ENCODE data around the gene FMO5.

FMO5 gene

DNA sequence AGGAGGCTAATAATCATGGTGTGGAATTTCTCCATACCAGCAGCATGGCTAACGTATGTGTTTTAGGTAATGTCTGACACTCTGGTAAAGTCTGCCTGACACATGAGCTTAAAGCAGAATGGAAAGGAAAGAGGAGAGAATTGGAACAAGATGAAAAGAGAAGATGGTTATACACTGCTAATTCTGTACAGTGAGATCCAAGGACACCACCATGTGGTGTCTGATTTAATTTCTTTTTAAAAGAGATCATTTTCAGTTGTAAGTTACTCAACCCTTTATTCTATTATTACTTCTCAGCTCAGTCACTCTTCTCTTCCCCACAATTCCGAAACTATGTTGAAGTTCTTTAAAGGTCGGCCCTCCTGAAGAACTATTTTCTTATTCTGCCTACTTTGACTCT lies 68.5 kb downstream of the FMO5 start:
- H2AK5ac ChIP-seq (ENCODE audit: low read length) = no peak overlapping the region
- no peak overlapping the region for H3K14ac ChIP-seq (ENCODE audit: low read length)
- WGBS (ENCODE audit: extremely low coverage, insufficient coverage, insufficient read length) = no CpG with 5 or more reads among the region's 3 CpGs
- no peak overlapping the region for H4K12ac ChIP-seq (ENCODE audit: low read depth, low read length)
- H2BK5ac ChIP-seq (ENCODE audit: low read depth, low read length, poor library complexity) = no peak overlapping the region
- no peak overlapping the region for H3K4ac ChIP-seq (ENCODE audit: low read depth, low read length)
- H3K4me3 ChIP-seq (ENCODE audit: low read depth, low read length) = no peak overlapping the region
- no peak overlapping the region for H2BK120ac ChIP-seq (ENCODE audit: insufficient read depth, low read length, poor library complexity)
- DNase-seq = peak in 1 of 2 donors; percentile 55
- H3K4me1 ChIP-seq (ENCODE audit: control insufficient read depth in 1 of 2, insufficient read depth in 2 of 2, low read length in 2 of 2) = no peaks in the 10 kb centered on the region
- H3K9ac ChIP-seq (ENCODE audit: low read length) = no peak overlapping the region
- H3K36me3 ChIP-seq (ENCODE audit: control insufficient read depth in 1 of 2, insufficient read depth in 2 of 2, low read length in 2 of 2) = peaks cover 0 to 22% of the 10 kb centered on the region in 2 experiments
- no peak overlapping the region for H3K18ac ChIP-seq (ENCODE audit: low read length)
- no peak overlapping the region for H2AFZ ChIP-seq (ENCODE audit: insufficient read depth, low read length, poor library complexity)
- H3K9me3 ChIP-seq (ENCODE audit: insufficient read depth, low read depth, low read length) = no peaks in the 10 kb centered on the region
- H3K27ac ChIP-seq (ENCODE audit: low read depth, low read length) = no peak overlapping the region
- H4K8ac ChIP-seq (ENCODE audit: low read depth, low read length) = no peak overlapping the region
- H3K4me2 ChIP-seq (ENCODE audit: low read length) = no peak overlapping the region
- no peaks in the 10 kb centered on the region for H3K79me2 ChIP-seq (ENCODE audit: control insufficient read depth, insufficient read depth, low read length, poor library complexity)
- no peaks in the 10 kb centered on the region for H3K27me3 ChIP-seq (ENCODE audit: insufficient read depth, low read length)
- H2BK12ac ChIP-seq (ENCODE audit: low read length) = no peak overlapping the region
- no peak overlapping the region for H4K91ac ChIP-seq (ENCODE audit: low read depth, low read length)
- no peak overlapping the region for H3K23ac ChIP-seq (ENCODE audit: low read length)
- H3K79me1 ChIP-seq (ENCODE audit: low read length) = no peaks in the 10 kb centered on the region

DNA sequence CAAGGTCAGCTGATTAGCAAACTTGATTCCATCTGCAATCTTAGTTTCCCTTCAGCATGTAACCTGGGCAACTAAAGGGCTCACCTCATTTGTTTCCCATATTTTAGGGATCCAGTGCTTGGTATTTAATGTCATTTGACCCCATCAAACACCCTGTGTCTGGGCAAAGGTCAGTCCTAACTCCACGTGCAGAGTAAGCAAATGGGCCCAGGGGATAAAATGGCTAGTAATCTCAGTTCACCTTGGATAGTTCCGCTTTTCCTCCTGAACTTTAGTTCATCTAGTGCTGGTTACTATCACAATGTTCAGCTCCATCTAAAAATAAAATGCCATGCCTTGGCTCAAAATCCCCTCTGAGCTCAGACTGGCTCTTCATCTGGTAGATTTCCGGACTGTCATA lies 72.4 kb downstream of the FMO5 start:
- H3K4me1 ChIP-seq (ENCODE audit: control insufficient read depth in 1 of 2, insufficient read depth in 2 of 2, low read length in 2 of 2) = no peaks in the 10 kb centered on the region
- no peaks in the 10 kb centered on the region for H3K79me1 ChIP-seq (ENCODE audit: low read length)
- H3K27me3 ChIP-seq (ENCODE audit: insufficient read depth, low read length) = no peaks in the 10 kb centered on the region
- no peaks in the 10 kb centered on the region for H3K9me3 ChIP-seq (ENCODE audit: insufficient read depth, low read depth, low read length)
- no peak overlapping the region for H3K9ac ChIP-seq (ENCODE audit: low read length)
- no peak overlapping the region for H3K18ac ChIP-seq (ENCODE audit: low read length)
- H3K14ac ChIP-seq (ENCODE audit: low read length) = no peak overlapping the region
- no peak overlapping the region for H3K27ac ChIP-seq (ENCODE audit: low read depth, low read length)
- H4K91ac ChIP-seq (ENCODE audit: low read depth, low read length) = no peak overlapping the region
- H3K4me3 ChIP-seq (ENCODE audit: low read depth, low read length) = no peak overlapping the region
- no peak overlapping the region for H2BK12ac ChIP-seq (ENCODE audit: low read length)
- no peak overlapping the region for H3K23ac ChIP-seq (ENCODE audit: low read length)
- H2BK5ac ChIP-seq (ENCODE audit: low read depth, low read length, poor library complexity) = no peak overlapping the region
- H4K12ac ChIP-seq (ENCODE audit: low read depth, low read length) = no peak overlapping the region
- WGBS (ENCODE audit: extremely low coverage, insufficient coverage, insufficient read length) = no CpG with 5 or more reads among the region's 3 CpGs
- no peak overlapping the region for H2AK5ac ChIP-seq (ENCODE audit: low read length)
- no peak overlapping the region for H2AFZ ChIP-seq (ENCODE audit: insufficient read depth, low read length, poor library complexity)
- no peak for DNase-seq
- no peak overlapping the region for H3K4ac ChIP-seq (ENCODE audit: low read depth, low read length)
- H3K79me2 ChIP-seq (ENCODE audit: control insufficient read depth, insufficient read depth, low read length, poor library complexity) = no peaks in the 10 kb centered on the region
- no peak overlapping the region for H3K4me2 ChIP-seq (ENCODE audit: low read length)
- no peak overlapping the region for H2BK120ac ChIP-seq (ENCODE audit: insufficient read depth, low read length, poor library complexity)
- H4K8ac ChIP-seq (ENCODE audit: low read depth, low read length) = no peak overlapping the region
- peaks cover 0 to 1% of the 10 kb centered on the region in 2 experiments for H3K36me3 ChIP-seq (ENCODE audit: control insufficient read depth in 1 of 2, insufficient read depth in 2 of 2, low read length in 2 of 2)

DNA sequence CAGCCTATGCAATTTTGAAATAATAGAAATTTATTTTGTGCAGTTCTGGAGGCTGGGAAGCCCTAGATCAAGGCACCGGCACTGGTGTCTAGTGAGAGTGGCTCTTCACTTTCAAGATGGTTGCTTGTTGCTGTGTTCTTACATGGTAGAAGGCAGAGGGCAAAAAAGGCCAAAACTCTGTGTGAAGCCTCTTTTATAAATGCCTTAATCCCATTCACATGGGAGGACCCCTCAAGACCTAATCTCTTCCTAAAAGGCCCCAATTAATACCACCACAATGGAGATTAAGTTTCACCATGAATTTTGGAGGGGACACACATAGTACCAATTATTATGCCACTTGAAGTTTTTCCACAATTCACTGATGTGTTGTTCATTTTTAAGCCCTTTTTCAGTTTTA lies 73.9 kb downstream of the FMO5 start:
- Histone ChIP-seq H3K79me2 (ENCODE audit: control insufficient read depth, insufficient read depth, low read length, poor library complexity) (no peaks in the 10 kb centered on the region), H3K18ac (ENCODE audit: low read length) (no peak overlapping the region), H4K12ac (ENCODE audit: low read depth, low read length) (no peak overlapping the region), H3K4me3 (ENCODE audit: low read depth, low read length) (no peak overlapping the region), H3K4me1 (ENCODE audit: control insufficient read depth in 1 of 2, insufficient read depth in 2 of 2, low read length in 2 of 2) (no peaks in the 10 kb centered on the region), H3K36me3 (ENCODE audit: control insufficient read depth in 1 of 2, insufficient read depth in 2 of 2, low read length in 2 of 2) (no peaks in the 10 kb centered on the region), H3K4ac (ENCODE audit: low read depth, low read length) (no peak overlapping the region), H3K79me1 (ENCODE audit: low read length) (no peaks in the 10 kb centered on the region), H3K9ac (ENCODE audit: low read length) (no peak overlapping the region), H2AFZ (ENCODE audit: insufficient read depth, low read length, poor library complexity) (no peak overlapping the region), H3K27me3 (ENCODE audit: insufficient read depth, low read length) (no peaks in the 10 kb centered on the region), H4K91ac (ENCODE audit: low read depth, low read length) (no peak overlapping the region), H2BK12ac (ENCODE audit: low read length) (no peak overlapping the region), H3K14ac (ENCODE audit: low read length) (no peak overlapping the region), H2AK5ac (ENCODE audit: low read length) (no peak overlapping the region), H2BK120ac (ENCODE audit: insufficient read depth, low read length, poor library complexity) (no peak overlapping the region), H3K23ac (ENCODE audit: low read length) (no peak overlapping the region), H4K8ac (ENCODE audit: low read depth, low read length) (no peak overlapping the region), H3K4me2 (ENCODE audit: low read length) (no peak overlapping the region), H3K27ac (ENCODE audit: low read depth, low read length) (no peak overlapping the region), H2BK5ac (ENCODE audit: low read depth, low read length, poor library complexity) (no peak overlapping the region), H3K9me3 (ENCODE audit: insufficient read depth, low read depth, low read length) (no peaks in the 10 kb centered on the region)
- WGBS (ENCODE audit: extremely low coverage, insufficient coverage, insufficient read length) = no CpG with 5 or more reads among the region's 1 CpG
- DNase-seq = no peak

DNA sequence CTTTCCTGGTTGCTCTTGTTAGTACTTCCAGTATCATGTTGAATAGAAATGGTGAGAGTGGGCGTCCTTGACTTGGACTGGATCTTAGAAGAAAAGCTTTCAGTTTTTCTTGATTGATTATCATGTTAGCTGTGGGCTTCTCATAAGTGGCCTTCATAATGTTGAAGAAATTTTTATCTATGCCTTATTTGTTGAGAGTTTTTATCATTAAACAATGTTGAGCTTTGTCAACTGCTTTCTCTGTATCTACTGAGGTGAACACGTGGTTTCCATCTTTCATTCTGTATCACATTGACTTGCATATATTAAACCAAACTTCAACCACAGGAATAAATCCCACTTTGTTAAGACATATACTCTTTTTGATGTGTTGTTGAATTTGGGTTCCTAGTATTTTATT lies 82.3 kb downstream of the FMO5 start:
- Histone ChIP-seq H3K9me3 (ENCODE audit: insufficient read depth, low read depth, low read length) (no peaks in the 10 kb centered on the region), H4K8ac (ENCODE audit: low read depth, low read length) (no peak overlapping the region), H3K4me3 (ENCODE audit: low read depth, low read length) (no peak overlapping the region), H3K36me3 (ENCODE audit: control insufficient read depth in 1 of 2, insufficient read depth in 2 of 2, low read length in 2 of 2) (no peaks in the 10 kb centered on the region), H3K4me2 (ENCODE audit: low read length) (no peak overlapping the region), H2BK5ac (ENCODE audit: low read depth, low read length, poor library complexity) (no peak overlapping the region), H3K14ac (ENCODE audit: low read length) (no peak overlapping the region), H3K18ac (ENCODE audit: low read length) (no peak overlapping the region), H3K27ac (ENCODE audit: low read depth, low read length) (no peak overlapping the region), H3K79me2 (ENCODE audit: control insufficient read depth, insufficient read depth, low read length, poor library complexity) (no peaks in the 10 kb centered on the region), H3K27me3 (ENCODE audit: insufficient read depth, low read length) (no peaks in the 10 kb centered on the region), H4K12ac (ENCODE audit: low read depth, low read length) (no peak overlapping the region), H4K91ac (ENCODE audit: low read depth, low read length) (no peak overlapping the region), H2AK5ac (ENCODE audit: low read length) (no peak overlapping the region), H3K23ac (ENCODE audit: low read length) (no peak overlapping the region), H2BK12ac (ENCODE audit: low read length) (no peak overlapping the region), H3K79me1 (ENCODE audit: low read length) (no peaks in the 10 kb centered on the region), H2AFZ (ENCODE audit: insufficient read depth, low read length, poor library complexity) (no peak overlapping the region), H3K9ac (ENCODE audit: low read length) (no peak overlapping the region), H2BK120ac (ENCODE audit: insufficient read depth, low read length, poor library complexity) (no peak overlapping the region), H3K4ac (ENCODE audit: low read depth, low read length) (no peak overlapping the region), H3K4me1 (ENCODE audit: control insufficient read depth in 1 of 2, insufficient read depth in 2 of 2, low read length in 2 of 2) (no peaks in the 10 kb centered on the region)
- DNase-seq = no peak
- whole genome bisulfite sequencing (ENCODE audit: extremely low coverage, insufficient coverage, insufficient read length) = no CpG with 5 or more reads among the region's 2 CpGs

All from trophoblast cell (in vitro differentiated cells and primary cell).